Dermis microvascular lymphatic vessel endothelial cell (primary cell): Measurements from ENCODE around the gene TEX28. TPM values are rescaled to one million over a fixed set of nuclear protein-coding genes. Genes with fewer than 3 reads are reported as not detected.
"Not testable (repeated sequence)": the region's sequence is repeated elsewhere in the genome, so short reads cannot be mapped to it uniquely, and the experiment has no call there.

ENCODE experiments used
- DNase-seq, 2 donors: peaks; one replicate each; pipeline versions ENCODE4 v3.0.0 to v3.0.0-alpha.2; 2010; ENCODE audit warnings: low read depth in 2 of 2
- total RNA-seq: library from RNA; depleted of rRNA; stranded (reverse); fragments of >200 nt; gene quantifications from 2 replicates; pipeline ENCODE4 v1.2.1, GENCODE V29; 2014

The TEX28 gene
- total RNA-seq, 1 donor from 2014 or later: 0.13 TPM

- DNase-seq: not testable (repeated sequence)
Measured at GRCh38 chrX:154247377-154248045, 47.4 kb downstream of the TEX28 start.

- DNase-seq: not testable (repeated sequence)
Measured at GRCh38 chrX:154239982-154240503, 54.9 kb downstream of the TEX28 start.

GRCh38 chrX:154238939-154239559 lies 55.9 kb downstream of the TEX28 start:
- DNase-seq: not testable (repeated sequence)

GRCh38 chrX:154233620-154234019 lies 61.3 kb downstream of the TEX28 start:
- not testable (repeated sequence) for DNase-seq

DNA sequence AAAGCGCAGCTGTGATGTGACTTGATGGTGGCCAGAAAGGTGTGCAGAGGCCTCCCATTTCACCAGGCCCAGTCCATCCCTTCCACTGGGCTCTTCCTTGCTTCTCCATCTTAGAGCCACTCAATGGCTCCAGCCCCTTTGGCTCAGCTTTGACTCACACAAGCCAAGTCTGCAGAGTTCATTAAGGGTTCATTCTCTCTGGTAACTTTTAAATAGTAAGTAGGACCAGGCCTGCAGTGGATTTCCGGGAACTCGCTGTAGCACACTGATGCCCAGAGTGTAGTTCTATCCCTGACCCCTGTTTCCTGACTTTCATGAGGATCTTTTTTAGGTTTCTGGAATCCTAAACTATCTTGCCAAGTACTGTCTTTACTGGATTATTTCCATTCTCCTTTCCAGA lies 63.5 kb downstream of the TEX28 start:
- not testable (repeated sequence) for DNase-seq

- DNase-seq: not testable (repeated sequence)
Measured at GRCh38 chrX:154226706-154227105, 68.2 kb downstream of the TEX28 start.

- DNase-seq: not testable (repeated sequence)
Measured at GRCh38 chrX:154225292-154225691, 69.6 kb downstream of the TEX28 start.

Other genes with a start within 250 kb of the TEX28 start
- gene MECP2, start 197.4 kb downstream of the TEX28 start, total RNA-seq: 13.2 and 17.1 TPM in 2 replicates
- gene OPN1LW, start 150.9 kb downstream of the TEX28 start, total RNA-seq: 0.13 and 0.51 TPM in 2 replicates
- gene OPN1MW, start 112.5 kb downstream of the TEX28 start, total RNA-seq: not detected in 2 replicates
- not detected in 2 replicates for gene OPN1MW2, start 75.4 kb downstream of the TEX28 start, total RNA-seq
- not detected in 2 replicates for gene OPN1MW3, start 37.5 kb downstream of the TEX28 start, total RNA-seq
- gene TKTL1, start 671 bp upstream of the TEX28 start, total RNA-seq: under 0.01 TPM in 1 of 2 replicates, not detected in the other
- gene FLNA, start 79.5 kb upstream of the TEX28 start, total RNA-seq: 1,135 and 1,161 TPM in 2 replicates
- 17.8 and 20.5 TPM in 2 replicates for gene EMD, start 84.2 kb upstream of the TEX28 start, total RNA-seq
- 2,372 and 2,629 TPM in 2 replicates for gene RPL10, start 103.3 kb upstream of the TEX28 start, total RNA-seq
- 105 and 121 TPM in 2 replicates for gene DNASE1L1, start 114.1 kb upstream of the TEX28 start, total RNA-seq
- 11.9 and 14.9 TPM in 2 replicates for gene TAFAZZIN, start 116.4 kb upstream of the TEX28 start, total RNA-seq
- gene ATP6AP1, start 133.6 kb upstream of the TEX28 start, total RNA-seq: 58.0 and 105 TPM in 2 replicates
- gene GDI1, start 142.0 kb upstream of the TEX28 start, total RNA-seq: 27.0 and 43.0 TPM in 2 replicates
- 43.9 and 60.2 TPM in 2 replicates for gene FAM50A, start 149.0 kb upstream of the TEX28 start, total RNA-seq
- gene PLXNA3, start 163.2 kb upstream of the TEX28 start, total RNA-seq: 3.0 and 6.2 TPM in 2 replicates
- 14.9 and 16.9 TPM in 2 replicates for gene LAGE3, start 184.2 kb upstream of the TEX28 start, total RNA-seq
- gene UBL4A, start 191.5 kb upstream of the TEX28 start, total RNA-seq: 29.8 and 38.1 TPM in 2 replicates
- gene SLC10A3, start 195.5 kb upstream of the TEX28 start, total RNA-seq: 8.1 and 14.4 TPM in 2 replicates
- gene FAM3A, start 221.1 kb upstream of the TEX28 start, total RNA-seq: 13.7 and 20.9 TPM in 2 replicates